Nephron progenitor cell (in vitro differentiated cells): ENCODE results near the gene TP53BP1.
A peak's percentile ranks its signal among the peaks of the same experiment; 100 is the strongest.

Experiments used
- DNase-seq: peaks from one replicate; pipeline ENCODE4 v3.0.0; 2021
- H3K27ac Mint-ChIP-seq: 2 replicates; pipeline ENCODE4 v1.8.0; 2021; ENCODE audit warnings: mild to moderate bottlenecking, moderate library complexity, mixed read lengths
- H3K27me3 Mint-ChIP-seq: 2 replicates; pipeline ENCODE4 v1.8.0; 2021; ENCODE audit warnings: mild to moderate bottlenecking, low read depth, mixed read lengths; ENCODE audit not compliant: poor library complexity
- H3K36me3 Mint-ChIP-seq: 2 replicates; pipeline ENCODE4 v1.8.0; 2021; ENCODE audit warnings: low read depth, mixed read lengths
- H3K4me1 Mint-ChIP-seq: 2 replicates; pipeline ENCODE4 v1.8.0; 2021; ENCODE audit warnings: mixed read lengths
- H3K4me3 Mint-ChIP-seq: 2 replicates; pipeline ENCODE4 v1.8.0; 2021; ENCODE audit warnings: mild to moderate bottlenecking, moderate library complexity, mixed read lengths
- H3K9me3 Mint-ChIP-seq: 2 replicates; pipeline ENCODE4 v1.8.0; 2021; ENCODE audit warnings: mild to moderate bottlenecking, moderate library complexity, mixed read lengths
- CTCF ChIP-seq: fragments of 200-600 bp; sonication (generic); IDR thresholded peaks from 2 replicates; pipeline ENCODE4 v1.5.0; 2021; ENCODE audit warnings: antibody characterized with exemption

The TP53BP1 gene

DNA sequence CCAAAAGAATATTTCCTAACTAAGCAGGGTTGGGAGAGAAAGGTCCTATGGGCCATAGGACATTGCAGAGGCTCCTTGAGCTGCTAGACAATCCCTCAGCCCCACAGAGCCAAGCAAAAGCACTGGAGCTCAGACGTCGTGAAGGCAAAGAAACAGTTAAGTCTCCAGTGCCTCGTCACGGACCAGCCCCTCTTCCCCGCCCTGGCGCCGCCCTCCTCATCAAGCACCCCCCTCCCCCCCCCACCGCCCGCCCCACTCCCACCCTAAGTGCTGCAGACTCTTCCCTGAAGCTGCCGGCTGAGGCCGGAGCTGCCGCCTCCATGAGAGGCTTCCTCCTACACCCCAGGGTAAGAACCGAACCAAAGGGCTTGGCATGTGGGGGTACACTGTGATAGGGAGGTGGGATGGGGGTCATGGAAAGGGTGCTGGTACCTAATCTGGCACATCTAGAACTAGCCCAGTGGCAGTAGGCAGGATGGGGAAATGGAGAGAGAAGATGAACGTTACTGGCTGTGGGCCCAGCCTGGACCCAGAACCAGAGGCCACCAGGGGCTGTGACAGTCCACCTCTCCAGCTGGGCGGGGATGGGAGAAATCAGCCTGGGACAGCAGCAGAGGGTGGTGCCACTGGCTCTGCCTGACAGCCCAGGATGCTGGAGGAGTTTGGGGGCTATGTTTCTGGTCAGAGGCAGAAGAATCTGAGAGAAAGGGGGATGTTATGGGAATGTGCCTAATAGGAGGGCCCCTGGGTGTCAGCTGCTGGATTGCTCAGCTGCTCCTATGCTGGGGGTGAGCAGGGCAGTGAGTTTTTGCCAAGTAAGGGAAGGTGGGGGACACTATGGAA is 24.6 kb upstream of the TP53BP1 start, which contains the start of gene MAP1A:
Gene MAP1A (plus strand): TSS at position 255 of the 843 bp plus-strand sequence. CDS start 3,866 bp downstream, outside the sequence.
- Mint-ChIP-seq H3K36me3 (peaks cover 13% of the 10 kb centered on the region), H3K27me3 (peaks cover 23% of the 10 kb centered on the region), H3K9me3 (no peaks in the 10 kb centered on the region), H3K4me1 (peaks cover 61% of the 10 kb centered on the region), H3K4me3 (peak within 1 kb of the TSS; percentile 84), H3K27ac (peak within 1 kb of the TSS; percentile 90)
- no peak for TF ChIP-seq CTCF
- DNase-seq = peak; percentile 64

- Mint-ChIP-seq H3K27ac (peak overlapping the region; percentile 90), H3K4me3 (peak overlapping the region; percentile 84), H3K36me3 (peaks cover 6% of the 10 kb centered on the region), H3K27me3 (peaks cover 23% of the 10 kb centered on the region), H3K9me3 (no peaks in the 10 kb centered on the region), H3K4me1 (peaks cover 68% of the 10 kb centered on the region)
- no peak for DNase-seq
- TF ChIP-seq CTCF = no peak
These were observed 23.9 kb upstream of the TP53BP1 start for GRCh38 chr15:43516801-43517353.

GRCh38 chr15:43516185-43516584 is 23.2 kb upstream of the TP53BP1 start:
- peaks cover 28% of the 10 kb centered on the region for H3K27me3 Mint-ChIP-seq
- TF ChIP-seq CTCF = no peak
- H3K4me1 Mint-ChIP-seq = peaks cover 75% of the 10 kb centered on the region
- H3K27ac Mint-ChIP-seq = no peak overlapping the region
- no peaks in the 10 kb centered on the region for H3K36me3 Mint-ChIP-seq
- no peak for DNase-seq
- H3K4me3 Mint-ChIP-seq = peak overlapping the region; percentile 84
- H3K9me3 Mint-ChIP-seq = no peaks in the 10 kb centered on the region

DNA sequence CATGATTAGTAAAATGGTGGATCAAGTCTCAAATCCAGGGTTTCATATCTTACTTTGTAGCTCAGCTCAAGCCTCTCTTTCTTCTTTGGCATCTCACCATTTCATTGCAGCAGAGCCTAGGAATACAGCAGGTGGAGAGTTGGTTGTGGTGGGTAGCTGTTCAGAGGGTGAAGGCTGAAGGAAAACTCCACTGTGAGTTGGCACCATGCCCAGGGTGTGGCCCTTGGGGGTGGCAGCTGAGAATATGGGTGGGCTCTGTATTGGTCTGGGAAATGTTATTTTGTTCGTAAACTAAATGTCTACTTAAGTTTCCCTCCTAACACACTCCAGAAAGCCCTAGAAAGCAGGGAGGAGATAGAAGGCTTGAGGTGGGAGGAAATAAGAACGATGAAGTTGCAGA is 22.8 kb upstream of the TP53BP1 start:
- Mint-ChIP-seq H3K4me3 (peak overlapping the region; percentile 43), H3K36me3 (no peaks in the 10 kb centered on the region), H3K27ac (no peak overlapping the region), H3K4me1 (peaks cover 78% of the 10 kb centered on the region), H3K27me3 (peaks cover 29% of the 10 kb centered on the region), H3K9me3 (no peaks in the 10 kb centered on the region)
- no peak for DNase-seq
- no peak for TF ChIP-seq CTCF

GRCh38 chr15:43514241-43515057 is 21.5 kb upstream of the TP53BP1 start:
- Mint-ChIP-seq H3K27me3 (peaks cover 23% of the 10 kb centered on the region), H3K27ac (no peak overlapping the region), H3K36me3 (no peaks in the 10 kb centered on the region), H3K4me3 (no peak overlapping the region), H3K4me1 (peaks cover 85% of the 10 kb centered on the region), H3K9me3 (no peaks in the 10 kb centered on the region)
- peak; percentile 63 for TF ChIP-seq CTCF
- peak; percentile 35 for DNase-seq
